Adipocyte (in vitro differentiated cells): ENCODE data around the gene TP53TG5.

Experiments used
- DNase-seq: peaks from one replicate; pipeline ENCODE4 v3.0.0-alpha.2; 2015; ENCODE audit warnings: low read depth
- H3K27me3 ChIP-seq: replicated peaks from 2 replicates; pipeline ENCODE4 v1.7.0; 2013; ENCODE audit warnings: mild to moderate bottlenecking, low read length, moderate library complexity; ENCODE audit not compliant: control insufficient read depth, insufficient read depth
- H3K36me3 ChIP-seq: 2 replicates; pipeline ENCODE4 v1.7.0; 2013; ENCODE audit warnings: low read length, mild to moderate bottlenecking, moderate library complexity; ENCODE audit not compliant: control insufficient read depth, insufficient read depth, severe bottlenecking
- H3K4me1 ChIP-seq: 2 replicates; pipeline ENCODE4 v1.7.0; 2013; ENCODE audit warnings: mild to moderate bottlenecking, low read length, moderate library complexity; ENCODE audit not compliant: control insufficient read depth, insufficient read depth
- H3K4me3 ChIP-seq: 2 replicates; pipeline ENCODE4 v1.7.0; 2013; ENCODE audit warnings: mild to moderate bottlenecking, low read length, moderate library complexity
- H3K9ac ChIP-seq: 2 replicates; pipeline ENCODE4 v1.7.0; 2013; ENCODE audit warnings: mild to moderate bottlenecking, low read length, moderate library complexity
- H3K9me3 ChIP-seq: 2 replicates; pipeline ENCODE4 v1.7.0; 2013; ENCODE audit warnings: mild to moderate bottlenecking, low read length, moderate library complexity; ENCODE audit not compliant: control insufficient read depth

Gene TP53TG5

DNA sequence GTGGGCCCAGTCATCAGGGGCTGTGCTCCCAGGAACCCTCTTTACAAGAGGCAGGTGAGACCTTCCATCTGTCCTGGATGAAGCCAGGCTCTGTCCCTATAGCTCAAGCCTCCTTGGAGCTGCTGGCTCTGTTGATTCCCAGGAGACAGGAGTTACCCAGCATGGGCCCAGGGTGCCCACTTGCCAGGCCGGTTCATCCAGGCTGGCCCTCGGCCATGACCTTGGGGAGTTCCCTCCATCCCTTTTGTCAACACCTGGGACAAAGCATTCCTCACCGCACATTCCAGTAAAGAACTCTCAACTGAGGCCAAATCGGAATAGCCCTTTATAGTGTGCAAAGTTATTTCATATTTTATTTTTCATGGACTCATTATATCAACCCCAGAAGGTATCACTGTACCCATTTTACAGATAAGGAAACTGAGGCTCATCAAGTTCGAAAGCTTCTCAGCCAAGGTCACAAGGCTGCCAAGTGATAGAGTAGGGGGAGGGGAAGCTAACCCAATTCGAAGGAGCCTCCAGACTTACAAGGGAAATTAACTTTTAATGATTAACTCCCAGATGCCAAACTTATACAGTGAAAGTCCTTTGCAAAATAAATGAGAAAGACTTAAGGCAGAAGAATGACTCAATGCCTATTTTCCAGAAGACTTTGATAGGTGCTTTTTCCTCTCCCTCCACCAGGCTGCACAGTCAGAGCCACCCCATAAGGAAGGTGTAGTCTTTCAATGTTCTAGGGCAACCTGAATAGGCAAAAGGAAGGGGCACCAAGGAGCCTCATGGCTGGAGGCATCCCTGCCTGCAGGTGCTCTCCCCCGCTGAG is 48.4 kb downstream of the TP53TG5 start:
- peaks cover 90% of the 10 kb centered on the region for H3K36me3 ChIP-seq

DNA sequence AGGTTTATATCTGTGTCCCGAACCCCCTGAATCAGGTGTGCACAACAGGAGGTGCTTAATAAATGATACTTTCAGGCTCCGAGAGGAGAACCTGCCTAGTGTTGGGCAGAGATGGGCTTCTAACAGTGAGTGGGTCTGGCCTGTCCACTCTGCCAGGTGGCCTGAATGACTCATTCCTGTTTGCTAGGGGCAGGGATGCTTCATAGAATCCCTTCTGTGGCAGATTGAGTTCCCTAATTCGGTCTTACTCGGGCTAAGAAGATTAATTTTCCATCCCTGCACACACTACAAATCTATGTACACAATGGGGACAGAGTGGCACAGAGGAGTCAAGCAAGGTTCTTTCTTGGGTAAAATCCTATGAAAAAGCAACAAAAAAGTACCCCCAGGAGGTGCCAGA is 49.7 kb downstream of the TP53TG5 start:
- Histone ChIP-seq H3K36me3 (peaks cover 88% of the 10 kb centered on the region), H3K9ac (no peak overlapping the region)
- DNase-seq: no peak

More for the DNA sequence above, 48.4 kb downstream of the TP53TG5 start:
- no peak overlapping the region for H3K9ac ChIP-seq
- no peaks in the 10 kb centered on the region for H3K9me3 ChIP-seq
- H3K27me3 ChIP-seq: no peaks in the 10 kb centered on the region
- no peak overlapping the region for H3K4me3 ChIP-seq
- DNase-seq: no peak
- H3K4me1 ChIP-seq: no peaks in the 10 kb centered on the region

DNA sequence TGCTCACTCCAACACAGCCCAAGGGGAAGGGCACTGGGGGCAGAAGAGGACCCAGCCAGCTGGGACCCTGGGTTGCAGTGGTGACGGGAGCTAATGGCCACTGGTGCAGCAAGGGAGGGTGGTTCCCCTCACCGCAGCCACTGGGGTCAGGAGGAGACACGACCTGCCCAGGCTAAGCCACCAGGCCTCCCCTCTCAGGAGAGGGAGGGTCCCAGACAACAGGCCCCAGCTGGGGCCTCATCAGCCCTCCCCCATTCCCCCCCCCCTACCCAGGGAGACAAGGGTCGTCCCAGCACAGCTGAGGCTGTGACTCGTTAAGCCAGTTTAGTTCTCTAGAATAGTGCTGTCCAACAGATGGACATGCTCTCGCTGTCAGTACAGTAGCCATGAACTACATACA is 52.8 kb downstream of the TP53TG5 start:
- no peaks in the 10 kb centered on the region for H3K9me3 ChIP-seq
- H3K27me3 ChIP-seq: no peaks in the 10 kb centered on the region
- H3K36me3 ChIP-seq: peaks cover 58% of the 10 kb centered on the region
- DNase-seq: no peak
- no peak overlapping the region for H3K4me3 ChIP-seq
- no peaks in the 10 kb centered on the region for H3K4me1 ChIP-seq
- H3K9ac ChIP-seq: no peak overlapping the region

More for the DNA sequence above, 49.7 kb downstream of the TP53TG5 start:
- no peaks in the 10 kb centered on the region for H3K9me3 ChIP-seq
- no peaks in the 10 kb centered on the region for H3K4me1 ChIP-seq
- H3K27me3 ChIP-seq: no peaks in the 10 kb centered on the region
- no peak overlapping the region for H3K4me3 ChIP-seq

DNA sequence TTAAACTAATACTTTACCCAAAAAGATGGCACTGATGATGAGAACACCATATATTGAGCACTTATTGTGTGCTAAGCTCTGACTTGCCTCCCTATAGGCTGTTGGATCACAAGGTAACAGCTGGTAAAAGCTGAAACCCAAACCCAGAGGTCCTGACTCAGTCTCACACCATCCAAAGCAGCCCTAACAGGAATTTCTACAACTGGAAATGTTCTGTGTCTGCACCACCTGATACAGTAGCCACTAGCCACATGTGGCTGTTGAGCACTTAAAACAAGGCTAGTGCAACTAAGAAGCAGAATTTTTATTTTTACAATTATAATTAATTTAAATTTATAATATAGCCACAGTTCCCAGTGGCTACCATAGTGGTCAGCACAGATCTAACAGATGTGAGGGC is 54.4 kb downstream of the TP53TG5 start:
- Histone ChIP-seq H3K9me3 (no peaks in the 10 kb centered on the region), H3K4me1 (no peaks in the 10 kb centered on the region), H3K9ac (no peak overlapping the region), H3K27me3 (no peaks in the 10 kb centered on the region), H3K4me3 (no peak overlapping the region), H3K36me3 (peaks cover 42% of the 10 kb centered on the region)
- no peak for DNase-seq

DNA sequence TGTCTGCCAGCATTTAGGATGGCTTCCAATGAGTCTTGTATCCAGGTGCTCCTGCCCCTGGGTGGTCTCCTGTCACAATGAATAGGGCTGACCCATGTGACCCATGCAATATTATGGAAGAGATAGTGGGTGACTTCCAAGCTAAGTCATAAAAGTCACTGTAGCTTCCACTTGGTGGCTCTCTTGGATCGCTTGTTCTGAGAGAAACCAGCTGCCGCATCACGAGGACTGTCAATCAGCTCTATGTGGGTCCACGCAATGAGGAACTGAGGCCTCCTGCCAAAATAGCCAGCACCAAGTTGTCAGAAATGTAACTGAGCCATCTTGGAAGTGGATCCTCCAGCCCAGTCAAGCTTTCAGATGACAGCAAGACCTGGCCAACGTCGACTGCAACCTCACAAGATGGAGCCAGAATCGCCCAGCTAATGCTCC is 55.2 kb downstream of the TP53TG5 start:
- DNase-seq: no peak
- Histone ChIP-seq H3K9ac (no peak overlapping the region), H3K4me3 (no peak overlapping the region)

More for the DNA sequence above, 55.2 kb downstream of the TP53TG5 start:
- Histone ChIP-seq H3K36me3 (peaks cover 34% of the 10 kb centered on the region), H3K4me1 (no peaks in the 10 kb centered on the region), H3K27me3 (no peaks in the 10 kb centered on the region), H3K9me3 (no peaks in the 10 kb centered on the region)
